ACC112 (cell line): ENCODE data around the gene SIK3.

Experiments used
- H2AFZ ChIP-seq: fragments of 200-600 bp; sonication (generic); one replicate; pipeline ENCODE4 v1.6.0; 2017; ENCODE audit warnings: antibody characterized with exemption, low read length; ENCODE audit not compliant: unreplicated experiment
- H3K27ac ChIP-seq: fragments of 200-600 bp; sonication (generic); 2 replicates; pipeline ENCODE4 v1.5.1; 2014; ENCODE audit warnings: low read depth, mild to moderate bottlenecking, antibody characterized with exemption, low read length, moderate library complexity
- H3K27me3 ChIP-seq: fragments of 200-600 bp; sonication (generic); 2 replicates; pipeline ENCODE4 v1.6.1; 2014; ENCODE audit warnings: mild to moderate bottlenecking, antibody characterized with exemption, low read length, moderate library complexity, mixed read lengths; ENCODE audit not compliant: insufficient read depth
- H3K36me3 ChIP-seq: fragments of 200-600 bp; sonication (generic); 2 replicates; pipeline ENCODE4 v1.6.1; 2016; ENCODE audit warnings: mild to moderate bottlenecking, antibody characterized with exemption, low read length, moderate library complexity, mixed read lengths; ENCODE audit not compliant: insufficient read depth
- H3K4me1 ChIP-seq: fragments of 200-600 bp; sonication (generic); one replicate; pipeline ENCODE4 v1.6.1; 2016; ENCODE audit warnings: low read length, mixed read lengths; ENCODE audit not compliant: insufficient read depth, unreplicated experiment, control insufficient read depth
- H3K4me3 ChIP-seq: fragments of 200-600 bp; sonication (generic); 2 replicates; pipeline ENCODE4 v1.5.1; 2014; ENCODE audit warnings: mild to moderate bottlenecking, low read depth, low read length
- H3K79me2 ChIP-seq: fragments of 200-600 bp; sonication (generic); one replicate; pipeline ENCODE4 v1.6.0; 2016; ENCODE audit warnings: low read length; ENCODE audit not compliant: control insufficient read depth, unreplicated experiment, insufficient read depth

Gene SIK3

DNA sequence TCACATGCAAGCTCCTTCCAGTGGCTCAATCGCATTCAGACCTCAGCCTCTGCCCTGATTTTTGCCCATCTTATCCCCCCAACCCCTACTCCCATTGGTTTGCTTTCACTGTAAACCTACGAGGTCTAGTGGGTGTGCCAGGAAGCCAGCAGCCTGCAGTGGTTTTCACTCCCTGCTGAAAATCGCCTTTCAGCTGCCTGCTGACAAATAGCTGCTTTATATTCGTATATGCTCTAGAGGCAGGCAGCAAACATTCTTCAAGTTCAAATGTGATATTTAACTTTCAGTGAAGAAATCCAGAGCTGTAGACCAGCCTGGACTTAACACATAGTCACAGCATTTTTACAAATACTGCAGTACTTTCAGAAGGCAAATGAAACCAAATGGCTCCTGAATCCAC is 168.1 kb downstream of the SIK3 start:
- no peak overlapping the region for H3K27ac ChIP-seq
- peaks cover 29% of the 10 kb centered on the region for H3K4me1 ChIP-seq
- no peaks in the 10 kb centered on the region for H3K79me2 ChIP-seq
- peaks cover 5% of the 10 kb centered on the region; the same call in 1 of the 2 replicates for H3K36me3 ChIP-seq
- no peaks in the 10 kb centered on the region for H3K27me3 ChIP-seq
- peak overlapping the region; percentile 72 for H3K4me3 ChIP-seq
- H2AFZ ChIP-seq, result no peak overlapping the region

DNA sequence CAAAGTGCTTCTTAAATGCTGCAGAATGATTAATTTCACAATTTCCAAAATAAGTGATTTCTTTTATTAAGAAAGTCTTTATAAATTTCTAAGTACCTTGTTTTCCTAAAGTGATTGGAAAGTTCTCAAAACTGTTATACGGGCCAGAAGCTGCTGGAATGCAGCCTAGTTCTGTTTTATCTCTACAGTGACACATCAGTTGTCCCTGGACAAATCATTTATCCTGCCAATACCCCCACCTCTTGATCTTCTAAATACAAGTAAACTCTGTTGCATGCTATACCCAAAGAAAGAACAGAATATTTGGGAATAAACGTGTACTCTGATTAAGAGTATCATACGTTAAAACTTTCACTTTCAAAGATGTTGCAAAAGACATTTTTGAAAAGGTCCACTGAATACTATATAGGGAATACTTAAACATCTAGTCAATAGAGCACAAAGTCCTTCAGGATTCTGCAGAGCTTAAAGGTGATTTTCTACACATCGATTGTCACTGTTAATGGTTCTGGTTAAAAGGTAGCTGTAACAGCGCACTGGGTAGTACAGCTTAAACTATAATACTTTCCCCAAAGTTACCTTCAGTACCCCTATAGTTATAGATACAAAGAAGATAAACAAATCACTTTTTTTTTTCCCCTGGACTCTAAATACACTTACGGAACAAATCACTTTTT is 168.7 kb downstream of the SIK3 start:
- Histone ChIP-seq H3K36me3 (peaks cover 5% of the 10 kb centered on the region; the same call in 1 of the 2 replicates), H3K27me3 (no peaks in the 10 kb centered on the region), H3K27ac (peak overlapping the region; percentile 5; the same call in 1 of the 2 replicates), H3K4me1 (peaks cover 29% of the 10 kb centered on the region), H3K4me3 (peak overlapping the region; percentile 72), H3K79me2 (no peaks in the 10 kb centered on the region), H2AFZ (peak overlapping the region; percentile 25)

DNA sequence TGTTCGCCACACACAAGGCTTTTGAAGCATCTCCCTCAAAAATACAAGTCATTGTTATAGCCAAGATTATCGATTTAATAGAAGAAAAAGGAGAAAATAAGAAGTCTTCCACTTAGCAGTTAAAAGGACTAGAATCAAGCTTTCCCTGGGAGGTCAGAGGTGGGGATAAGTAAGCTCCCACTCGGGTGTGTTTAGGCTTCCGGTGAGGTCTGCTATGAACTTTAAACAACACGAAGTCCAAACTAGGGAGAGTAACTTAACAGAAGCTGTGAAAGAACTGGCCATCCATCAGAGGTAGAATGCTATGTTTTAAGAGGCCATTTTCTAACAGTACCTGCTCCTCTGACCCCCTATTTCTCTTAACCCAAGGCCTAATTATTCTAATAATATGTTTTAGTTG is 169.4 kb downstream of the SIK3 start:
- no peaks in the 10 kb centered on the region for H3K27me3 ChIP-seq
- peaks cover under 1% of the 10 kb centered on the region; the same call in 1 of the 2 replicates for H3K36me3 ChIP-seq
- peaks cover 29% of the 10 kb centered on the region for H3K4me1 ChIP-seq
- H3K4me3 ChIP-seq, result no peak overlapping the region
- no peak overlapping the region for H3K27ac ChIP-seq
- H3K79me2 ChIP-seq, result no peaks in the 10 kb centered on the region
- no peak overlapping the region for H2AFZ ChIP-seq

GRCh38 chr11:116928102-116928777 is 170.0 kb downstream of the SIK3 start:
- peaks cover 29% of the 10 kb centered on the region for H3K4me1 ChIP-seq
- H3K27me3 ChIP-seq, result no peaks in the 10 kb centered on the region
- no peak overlapping the region for H2AFZ ChIP-seq
- no peaks in the 10 kb centered on the region for H3K79me2 ChIP-seq
- no peaks in the 10 kb centered on the region; the same call in 1 of the 2 replicates for H3K36me3 ChIP-seq
- H3K27ac ChIP-seq, result no peak overlapping the region
- no peak overlapping the region for H3K4me3 ChIP-seq

- Histone ChIP-seq H3K36me3 (no peaks in the 10 kb centered on the region; the same call in 1 of the 2 replicates), H2AFZ (no peak overlapping the region), H3K79me2 (no peaks in the 10 kb centered on the region), H3K4me3 (no peak overlapping the region), H3K4me1 (peaks cover 29% of the 10 kb centered on the region), H3K27ac (no peak overlapping the region), H3K27me3 (no peaks in the 10 kb centered on the region)
These were observed 170.9 kb downstream of the SIK3 start for GRCh38 chr11:116927163-116927974.

GRCh38 chr11:116925050-116925449 is 173.2 kb downstream of the SIK3 start:
- no peak overlapping the region for H3K27ac ChIP-seq
- H3K27me3 ChIP-seq, result no peaks in the 10 kb centered on the region
- H3K36me3 ChIP-seq, result no peaks in the 10 kb centered on the region; the same call in 1 of the 2 replicates
- peaks cover 10% of the 10 kb centered on the region for H3K4me1 ChIP-seq
- H3K4me3 ChIP-seq, result no peak overlapping the region
- H2AFZ ChIP-seq, result no peak overlapping the region
- no peaks in the 10 kb centered on the region for H3K79me2 ChIP-seq

- Histone ChIP-seq H3K4me3 (no peak overlapping the region), H3K27me3 (no peaks in the 10 kb centered on the region), H3K79me2 (no peaks in the 10 kb centered on the region), H3K4me1 (peaks cover 6% of the 10 kb centered on the region), H2AFZ (no peak overlapping the region), H3K36me3 (no peaks in the 10 kb centered on the region), H3K27ac (no peak overlapping the region)
These were observed 179.1 kb downstream of the SIK3 start for GRCh38 chr11:116918925-116919655.

GRCh38 chr11:116917632-116918031 is 180.6 kb downstream of the SIK3 start:
- H3K4me3 ChIP-seq, result no peak overlapping the region
- no peak overlapping the region for H2AFZ ChIP-seq
- no peaks in the 10 kb centered on the region for H3K36me3 ChIP-seq
- H3K27ac ChIP-seq, result no peak overlapping the region
- H3K79me2 ChIP-seq, result no peaks in the 10 kb centered on the region
- H3K4me1 ChIP-seq, result peaks cover 18% of the 10 kb centered on the region
- no peaks in the 10 kb centered on the region for H3K27me3 ChIP-seq

DNA sequence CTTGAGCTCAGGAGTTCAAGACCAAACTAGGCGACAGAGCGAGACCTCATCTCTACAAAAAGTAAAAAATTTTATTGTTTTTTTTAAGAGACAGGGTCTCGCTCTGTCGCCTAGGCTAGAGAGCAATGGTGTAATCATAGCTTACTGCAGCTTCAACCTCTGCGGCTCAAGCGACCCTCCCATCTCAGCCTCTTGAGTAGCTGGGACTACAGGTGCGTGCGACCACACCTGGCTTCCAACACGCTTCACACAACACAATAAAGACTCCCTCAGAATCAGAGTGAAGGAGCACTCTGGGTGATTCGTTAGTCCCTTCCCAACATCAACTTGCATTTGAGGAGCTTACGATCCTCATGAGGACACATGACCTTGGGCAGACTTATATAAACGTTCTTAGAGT is 181.3 kb downstream of the SIK3 start:
- peaks cover 19% of the 10 kb centered on the region for H3K4me1 ChIP-seq
- H3K36me3 ChIP-seq, result no peaks in the 10 kb centered on the region
- no peaks in the 10 kb centered on the region for H3K79me2 ChIP-seq
- H3K27me3 ChIP-seq, result no peaks in the 10 kb centered on the region
- no peak overlapping the region for H3K27ac ChIP-seq
- no peak overlapping the region for H3K4me3 ChIP-seq
- no peak overlapping the region for H2AFZ ChIP-seq

- Histone ChIP-seq H3K4me3 (no peak overlapping the region), H3K79me2 (no peaks in the 10 kb centered on the region), H3K4me1 (peaks cover 19% of the 10 kb centered on the region), H3K27me3 (no peaks in the 10 kb centered on the region), H2AFZ (no peak overlapping the region), H3K36me3 (no peaks in the 10 kb centered on the region), H3K27ac (no peak overlapping the region)
These were observed 182.2 kb downstream of the SIK3 start for GRCh38 chr11:116916052-116916451.
